MM.1S (cell line): ENCODE data around the gene CORO2A.

Source experiments
- DNase-seq: peaks from one replicate; pipeline ENCODE4 v3.0.0-alpha.2; 2015
- H2AFZ ChIP-seq: fragments of 300-600 bp; sonication (generic); 2 replicates; pipeline ENCODE4 v1.6.0; 2016; ENCODE audit warnings: antibody characterized with exemption, low read length
- H3F3A ChIP-seq: fragments of 300-600 bp; sonication (generic); 2 replicates; pipeline ENCODE4 v1.6.1; 2016; ENCODE audit warnings: mild to moderate bottlenecking, antibody characterized with exemption, low read length, moderate library complexity, mixed read lengths; ENCODE audit not compliant: insufficient read depth
- H3K27ac ChIP-seq: fragments of 300-600 bp; sonication (generic); 2 replicates; pipeline ENCODE4 v1.5.1; 2016; ENCODE audit warnings: mild to moderate bottlenecking, low read length
- H3K27me3 ChIP-seq: fragments of 300-600 bp; sonication (generic); replicated peaks from 2 replicates; pipeline ENCODE4 v1.6.0; 2016; ENCODE audit warnings: low read length; ENCODE audit not compliant: insufficient read depth
- H3K36me3 ChIP-seq: fragments of 300-600 bp; sonication (generic); replicated peaks from 2 replicates; pipeline ENCODE4 v1.6.1; 2016; ENCODE audit warnings: mild to moderate bottlenecking, low read length, mixed read lengths; ENCODE audit not compliant: insufficient read depth
- H3K4me1 ChIP-seq: fragments of 300-600 bp; sonication (generic); 2 replicates; pipeline ENCODE4 v1.6.1; 2016; ENCODE audit warnings: low read length, mixed read lengths
- H3K4me2 ChIP-seq: fragments of 300-600 bp; sonication (generic); 2 replicates; pipeline ENCODE4 v1.6.0; 2016; ENCODE audit warnings: low read depth, low read length
- H3K4me3 ChIP-seq: fragments of 300-600 bp; sonication (generic); 2 replicates; pipeline ENCODE4 v1.5.1; 2016; ENCODE audit warnings: low read length, mixed read lengths
- H3K79me2 ChIP-seq: fragments of 300-600 bp; sonication (generic); 2 replicates; pipeline ENCODE4 v1.6.1; 2016; ENCODE audit warnings: mixed run types, low read length, mixed read lengths
- H3K9ac ChIP-seq: fragments of 300-600 bp; sonication (generic); 2 replicates; pipeline ENCODE4 v1.6.1; 2016; ENCODE audit warnings: low read length, mixed read lengths
- H3K9me2 ChIP-seq: fragments of 300-600 bp; sonication (generic); replicated peaks from 2 replicates; pipeline ENCODE4 v1.6.1; 2016; ENCODE audit warnings: mild to moderate bottlenecking, low read length, mixed read lengths; ENCODE audit not compliant: insufficient read depth
- H3K9me3 ChIP-seq: fragments of 300-600 bp; sonication (generic); replicated peaks from 2 replicates; pipeline ENCODE4 v1.6.1; 2016; ENCODE audit warnings: mild to moderate bottlenecking, low read length, mixed read lengths; ENCODE audit not compliant: insufficient read depth
- H4K20me1 ChIP-seq: fragments of 300-600 bp; sonication (generic); 2 replicates; pipeline ENCODE4 v1.6.1; 2016; ENCODE audit warnings: mild to moderate bottlenecking, low read length, moderate library complexity, mixed read lengths; ENCODE audit not compliant: insufficient read depth
- CTCF ChIP-seq: fragments of 300-600 bp; sonication (generic); IDR thresholded peaks from 2 replicates; pipeline ENCODE4 v1.5.1; 2016; ENCODE audit warnings: antibody characterized with exemption, low read length, mixed read lengths
- EZH2 ChIP-seq: fragments of 300-600 bp; sonication (generic); optimal IDR thresholded peaks from 2 replicates; pipeline ENCODE3; 2017; ENCODE audit warnings: low read depth, mild to moderate bottlenecking, antibody characterized with exemption, low read length, mixed read lengths
- EZH2phosphoT487 ChIP-seq: fragments of 300-600 bp; sonication (generic); IDR thresholded peaks from 2 replicates; pipeline ENCODE4 v1.6.1; 2018; ENCODE audit warnings: antibody characterized with exemption, low read length

Gene CORO2A

DNA sequence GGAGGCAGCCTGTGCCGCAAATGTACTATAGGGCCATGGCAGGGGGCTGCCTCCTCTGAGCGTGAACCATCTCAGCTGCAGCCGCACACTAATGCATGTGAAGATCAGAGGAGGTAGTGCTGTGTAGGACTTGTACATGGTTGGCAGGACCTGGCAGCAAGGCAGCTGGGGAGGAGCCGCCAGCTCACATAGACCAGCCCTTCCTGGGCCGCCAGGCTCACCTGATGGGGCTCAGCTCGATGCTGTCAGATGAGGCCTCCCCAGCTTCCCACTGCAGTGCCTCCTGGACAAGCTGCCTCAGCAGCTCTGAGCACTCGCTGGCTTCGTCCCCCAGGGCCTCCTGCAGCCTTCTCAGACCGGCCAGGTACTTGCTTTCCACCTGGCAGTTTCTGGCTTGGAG lies 18.0 kb upstream of the CORO2A start:
- TF ChIP-seq EZH2 (no peak), CTCF (no peak), EZH2phosphoT487 (no peak)
- H3F3A ChIP-seq, result no peaks in the 10 kb centered on the region
- H3K79me2 ChIP-seq, result no peaks in the 10 kb centered on the region
- no peaks in the 10 kb centered on the region for H3K9me3 ChIP-seq
- no peak overlapping the region for H3K4me2 ChIP-seq
- H3K27ac ChIP-seq, result no peak overlapping the region
- DNase-seq, result no peak
- no peak overlapping the region for H3K4me3 ChIP-seq
- no peaks in the 10 kb centered on the region for H3K36me3 ChIP-seq
- no peaks in the 10 kb centered on the region for H3K9me2 ChIP-seq
- no peaks in the 10 kb centered on the region for H4K20me1 ChIP-seq
- H2AFZ ChIP-seq, result no peak overlapping the region
- H3K27me3 ChIP-seq, result no peaks in the 10 kb centered on the region; the same call in 1 of the 2 replicates
- peaks cover 5% of the 10 kb centered on the region; the same call in 1 of the 2 replicates for H3K4me1 ChIP-seq
- no peak overlapping the region for H3K9ac ChIP-seq

- H3K36me3 ChIP-seq, result no peaks in the 10 kb centered on the region
- H3K9me2 ChIP-seq, result no peaks in the 10 kb centered on the region
- no peak overlapping the region for H3K4me2 ChIP-seq
- no peaks in the 10 kb centered on the region for H3K79me2 ChIP-seq
- no peak overlapping the region for H2AFZ ChIP-seq
- DNase-seq, result no peak
- peaks cover 5% of the 10 kb centered on the region; the same call in 1 of the 2 replicates for H3K4me1 ChIP-seq
- H3F3A ChIP-seq, result no peaks in the 10 kb centered on the region
- H3K27me3 ChIP-seq, result no peaks in the 10 kb centered on the region; the same call in 1 of the 2 replicates
- no peak overlapping the region for H3K27ac ChIP-seq
- no peaks in the 10 kb centered on the region for H4K20me1 ChIP-seq
- TF ChIP-seq EZH2phosphoT487 (no peak), EZH2 (no peak), CTCF (no peak)
- no peak overlapping the region for H3K9ac ChIP-seq
- H3K9me3 ChIP-seq, result no peaks in the 10 kb centered on the region
- H3K4me3 ChIP-seq, result no peak overlapping the region
These were observed 17.1 kb upstream of the CORO2A start for GRCh38 chr9:98209530-98209929.

- Histone ChIP-seq H2AFZ (no peak overlapping the region), H3K9me3 (no peaks in the 10 kb centered on the region), H3K27me3 (no peaks in the 10 kb centered on the region; the same call in 1 of the 2 replicates), H3K4me2 (no peak overlapping the region), H3K79me2 (no peaks in the 10 kb centered on the region), H3K4me3 (no peak overlapping the region), H3F3A (no peaks in the 10 kb centered on the region), H3K4me1 (peaks cover 5% of the 10 kb centered on the region; the same call in 1 of the 2 replicates), H3K9me2 (no peaks in the 10 kb centered on the region), H3K9ac (no peak overlapping the region), H4K20me1 (no peaks in the 10 kb centered on the region), H3K27ac (no peak overlapping the region), H3K36me3 (no peaks in the 10 kb centered on the region)
- TF ChIP-seq CTCF, result no peak
- DNase-seq, result no peak
These were observed 16.2 kb upstream of the CORO2A start for GRCh38 chr9:98208635-98209034.
